Endothelial cell of umbilical vein (primary cell): Measurements from ENCODE around the gene OAS2. TPM values are rescaled to one million over a fixed set of nuclear protein-coding genes. Genes with fewer than 3 reads are reported as not detected.

ENCODE experiments used
- BruUV-seq: library from RNA; stranded (reverse); fragments of 400-500 nt; replicated peaks from 2 replicates; lab custom pipeline; 2021; lab: Mats Ljungman, UMichigan
- CTCF ChIA-PET: fragments of 300-600, 350-600 bp; sonication (Branson Sonifier 250); formaldehyde crosslinking; loops from one replicate; lab custom pipeline; 2021; ENCODE audit warnings: antibody characterized with exemption, inconsistent platforms; lab: Charles Lee
- POLR2A ChIA-PET: fragments of 300-600, 350-600 bp; sonication (Branson Sonifier 250); formaldehyde crosslinking; loops from one replicate; lab custom pipeline; 2021; ENCODE audit warnings: antibody characterized with exemption, inconsistent platforms; lab: Charles Lee
- DNase-seq: peaks from one replicate; pipeline ENCODE4 v3.0.0-alpha.2; 2011; ENCODE audit warnings: low read depth, low spot score
- FAIRE-seq: peaks from 2 replicates; lab custom pipeline; 2011; peaks lifted over from hg19 to GRCh38; lab: Jason Lieb, UNC
- H2AFZ ChIP-seq: 2 replicates; pipeline ENCODE4 v1.6.0; 2012; ENCODE audit warnings: low read depth, low read length, control low read depth, inconsistent platforms
- H3K27ac ChIP-seq: 2 replicates; pipeline ENCODE4 v1.5.1; 2011; ENCODE audit warnings: low read depth, mild to moderate bottlenecking, control low read depth, low read length, moderate library complexity; ENCODE audit not compliant: insufficient read depth
- H3K27me3 ChIP-seq, 2 experiments: 2 replicates each; pipeline versions ENCODE4 v1.6.0 to v1.6.1; 2011; ENCODE audit warnings: low read length in 2 of 2, mixed read lengths in 1 of 2; ENCODE audit not compliant: control insufficient read depth in 2 of 2, insufficient read depth in 2 of 2
- H3K36me3 ChIP-seq, 2 experiments: 2 replicates in 1 of 2; 3 replicates in 1 of 2; pipeline ENCODE4 v1.5.1; 2011; ENCODE audit warnings: low read length in 2 of 2, mild to moderate bottlenecking in 1 of 2, moderate library complexity in 1 of 2; ENCODE audit not compliant: control insufficient read depth in 2 of 2, insufficient read depth in 2 of 2; ENCODE audit errors: extremely low read depth in 1 of 2
- H3K4me1 ChIP-seq: 3 replicates; pipeline ENCODE4 v1.5.1; 2011; ENCODE audit warnings: mild to moderate bottlenecking, low read length; ENCODE audit not compliant: control insufficient read depth, insufficient read depth; ENCODE audit errors: extremely low read depth
- H3K4me2 ChIP-seq: 2 replicates; pipeline ENCODE4 v1.6.1; 2011; ENCODE audit warnings: low read length, control low read depth, mixed read lengths; ENCODE audit not compliant: insufficient read depth
- H3K4me3 ChIP-seq, 3 experiments: fragments of 200-600 bp in 1 of 3; sonication (generic), shearing (Covaris generic) in 1 of 3; replicated peaks in 1 of 3; 2 replicates each; pipeline ENCODE4 v1.5.1; 2011 to 2016; ENCODE audit warnings: control low read depth in 3 of 3, low read length in 3 of 3, mild to moderate bottlenecking in 2 of 3, inconsistent platforms in 1 of 3, low read depth in 1 of 3, moderate library complexity in 1 of 3; ENCODE audit not compliant: insufficient read depth in 1 of 3
- H3K79me2 ChIP-seq: 2 replicates; pipeline ENCODE4 v1.6.0; 2012; ENCODE audit warnings: low read length, inconsistent platforms; ENCODE audit not compliant: control insufficient read depth, insufficient read depth
- H3K9ac ChIP-seq: replicated peaks from 2 replicates; pipeline ENCODE3; 2011; ENCODE audit warnings: low read length, control low read depth; ENCODE audit not compliant: insufficient read depth; ENCODE audit errors: extremely low read depth
- H3K9me1 ChIP-seq: replicated peaks from 3 replicates; pipeline ENCODE4 v1.6.0; 2011; ENCODE audit warnings: mild to moderate bottlenecking, low read length; ENCODE audit not compliant: control insufficient read depth, insufficient read depth; ENCODE audit errors: extremely low read depth
- H3K9me3 ChIP-seq: replicated peaks from 2 replicates; pipeline ENCODE4 v1.5.1; 2012; ENCODE audit warnings: low read length, inconsistent platforms; ENCODE audit not compliant: control insufficient read depth, insufficient read depth
- H4K20me1 ChIP-seq: replicated peaks from 2 replicates; pipeline ENCODE3; 2011; ENCODE audit warnings: mild to moderate bottlenecking, low read length; ENCODE audit not compliant: control insufficient read depth, insufficient read depth; ENCODE audit errors: extremely low read depth
- CTCF ChIP-seq, 2 donors: IDR thresholded peaks; 1 replicate in 1 of 2; 2 replicates in 1 of 2; pipeline ENCODE4 v1.5.1; 2011; ENCODE audit warnings: low read length in 2 of 2, mild to moderate bottlenecking in 2 of 2, moderate library complexity in 2 of 2, control low read depth in 1 of 2, inconsistent platforms in 1 of 2, low read depth in 1 of 2; ENCODE audit not compliant: insufficient read depth in 1 of 2; ENCODE audit errors: extremely low read depth in 1 of 2
- EZH2 ChIP-seq: IDR thresholded peaks from 2 replicates; pipeline ENCODE4 v1.6.1; 2012; ENCODE audit warnings: borderline replicate concordance, low read depth, mild to moderate bottlenecking, moderate library complexity, low read length, inconsistent platforms; ENCODE audit not compliant: severe bottlenecking
- FOS ChIP-seq: IDR thresholded peaks from 2 replicates; pipeline ENCODE4 v1.6.1; 2011; ENCODE audit warnings: mild to moderate bottlenecking, low read length, moderate library complexity, borderline replicate concordance; ENCODE audit not compliant: insufficient read depth
- GATA2 ChIP-seq: IDR thresholded peaks from 2 replicates; pipeline ENCODE4 v1.7.0; 2011; ENCODE audit warnings: low read depth, mild to moderate bottlenecking, moderate library complexity, mixed read lengths, low read length; ENCODE audit not compliant: insufficient read length, insufficient read depth
- JUN ChIP-seq: IDR thresholded peaks from 2 replicates; pipeline ENCODE4 v1.6.1; 2011; ENCODE audit warnings: borderline replicate concordance, low read depth; ENCODE audit not compliant: insufficient read length, insufficient read depth
- MAX ChIP-seq: IDR thresholded peaks from 2 replicates; pipeline ENCODE4 v1.6.1; 2011; ENCODE audit not compliant: insufficient read depth, insufficient read length
- MYC ChIP-seq: IDR thresholded peaks from one replicate; pipeline ENCODE4 v1.6.1; 2011; ENCODE audit warnings: mild to moderate bottlenecking, low read depth, low read length
- POLR2A ChIP-seq: IDR thresholded peaks from 2 replicates; pipeline ENCODE4 v1.6.1; 2012; ENCODE audit warnings: low read depth, mild to moderate bottlenecking, control low read depth, low read length
- POLR2AphosphoS5 ChIP-seq: IDR thresholded peaks from 2 replicates; pipeline ENCODE4 v1.6.1; 2012; ENCODE audit warnings: low read depth, mild to moderate bottlenecking, control low read depth, low read length, moderate library complexity; ENCODE audit not compliant: insufficient read depth
- dilution Hi-C: fragments of 300-500 bp; cut with MboI; formaldehyde crosslinking; loops from one replicate; pipeline ENCODE4 v1.15.0; 2019; ENCODE audit warnings: low sequenced_read_pairs; ENCODE audit not compliant: extremely low pct_ligation_motif_present
- intact Hi-C: fragments of 100-400 bp; cut with micrococcal nuclease; formaldehyde crosslinking; loops from one replicate; pipeline ENCODE4 v1.10.0; 2022
- polyA plus RNA-seq, 4 experiments: library from polyadenylated mRNA; depleted of rRNA in 3 of 4; stranded (reverse) in 3 of 4; unstranded in 1 of 4; fragments of >200 nt; gene quantifications; 2 replicates each; pipeline versions ENCODE4 v1.2.1 to v1.2.3, GENCODE V29; 2011 to 2012; ENCODE audit warnings: missing spikeins in 1 of 4
- total RNA-seq: library from RNA; stranded (reverse); gene quantifications from 2 replicates; pipeline ENCODE4 v1.2.3, GENCODE V29; 2021

The OAS2 gene
- total and polyA plus RNA-seq, 2 donors (not counting 3 experiments of a cell fraction or from before 2014, with no cell fraction given), result 1.3 to 3.1 TPM

DNA sequence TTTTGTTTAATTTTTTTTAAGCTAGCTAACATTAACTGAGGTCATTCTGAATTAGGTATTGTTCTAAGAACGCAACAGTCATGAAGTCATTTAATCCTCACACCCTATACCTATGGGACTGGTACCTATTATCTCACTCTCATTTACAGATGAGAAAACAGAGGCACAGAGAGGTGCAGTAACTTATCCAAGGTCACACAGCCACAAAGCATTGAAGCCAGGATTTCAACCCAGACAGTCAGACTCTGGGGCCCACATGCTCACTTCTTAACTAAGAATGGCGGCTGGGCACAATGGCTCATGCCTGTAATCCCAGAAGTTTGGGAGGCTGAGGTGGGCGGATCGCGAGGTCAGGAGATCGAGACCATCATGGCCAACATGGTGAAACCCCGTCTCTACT lies 63.2 kb downstream of the OAS2 start:
- Histone ChIP-seq H3K4me1 (peaks cover 12% of the 10 kb centered on the region), H4K20me1 (no peaks in the 10 kb centered on the region), H3K27ac (no peak overlapping the region), H3K9me1 (no peaks in the 10 kb centered on the region), H2AFZ (no peak overlapping the region), H3K4me3 (no peak overlapping the region), H3K9me3 (no peaks in the 10 kb centered on the region), H3K9ac (no peak overlapping the region), H3K27me3 (peaks cover 0 to 4% of the 10 kb centered on the region in 2 experiments), H3K79me2 (no peaks in the 10 kb centered on the region), H3K36me3 (no peaks in the 10 kb centered on the region), H3K4me2 (no peak overlapping the region)
- POLR2A ChIA-PET, result no interaction called here
- FAIRE-seq (no peak), DNase-seq (no peak)
- BruUV-seq, result no TSS peak
- no peak for TF ChIP-seq JUN
- TF ChIP-seq FOS, result no peak
- TF ChIP-seq EZH2, result no peak
- TF ChIP-seq GATA2, result no peak
- no peak for TF ChIP-seq MYC
- no peak for TF ChIP-seq POLR2AphosphoS5
- no peak for TF ChIP-seq POLR2A
- TF ChIP-seq MAX, result no peak
- TF ChIP-seq CTCF (IDR thresholded peaks at IDR 0.05; ENCODE audit: extremely low read depth in 1 of 2, insufficient read depth in 1 of 2, low read depth in 1 of 2, low read length in 2 of 2), result no peak
- dilution Hi-C loops, result no loop called here
- CTCF ChIA-PET, result interaction anchor here (1.6 kb wide), 1 partner anchor 48 kb away, joined by 12 read pairs; no protein-coding TSS in a partner anchor
- intact Hi-C loops, result loop anchor here (2.0 kb wide), 2 partner anchors 35 to 203 kb away; no protein-coding TSS in a partner anchor
